ENCODE data around the gene ANKS1B. TPM values are rescaled to one million over a fixed set of nuclear protein-coding genes. Genes with fewer than 3 reads are reported as not detected.
"Not testable (repeated sequence)": the region's sequence is repeated elsewhere in the genome, so short reads cannot be mapped to it uniquely, and the experiment has no call there.

The ANKS1B gene
- total and polyA plus RNA-seq, 3 experiments from 2014 or later: 0.39 to 0.60 TPM; not detected in 1

GRCh38 chr12:99644629-99645028, 340.1 kb downstream of the ANKS1B start:
- Mint-ChIP-seq H3K36me3 (no peaks in the 10 kb centered on the region), H3K9me3 (peaks cover 0 to 12% (median 4%) of the 10 kb centered on the region in 5 donors), H3K27me3 (no peaks in the 10 kb centered on the region), H3K4me1 (no peaks in the 10 kb centered on the region), H3K27ac (no peak overlapping the region), H3K4me3 (no peak overlapping the region)
- POLR2A ChIA-PET: no interaction called here
- H3K27ac ChIP-seq (ENCODE audit: low read depth, low read length): no peak overlapping the region
- H3K36me3 ChIP-seq (ENCODE audit: insufficient read depth, low read length): no peaks in the 10 kb centered on the region
- no peak for DNase-seq
- no peaks in the 10 kb centered on the region for H3K4me1 ChIP-seq (ENCODE audit: insufficient read depth, low read length)
- CTCF ChIA-PET: no interaction called here
- no peak overlapping the region for H3K4me3 ChIP-seq (ENCODE audit: low read length)
- H3K9me3 ChIP-seq (ENCODE audit: low read length): no peaks in the 10 kb centered on the region
- no peaks in the 10 kb centered on the region for H3K27me3 ChIP-seq (ENCODE audit: insufficient read depth, low read length, poor library complexity, severe bottlenecking)

DNA sequence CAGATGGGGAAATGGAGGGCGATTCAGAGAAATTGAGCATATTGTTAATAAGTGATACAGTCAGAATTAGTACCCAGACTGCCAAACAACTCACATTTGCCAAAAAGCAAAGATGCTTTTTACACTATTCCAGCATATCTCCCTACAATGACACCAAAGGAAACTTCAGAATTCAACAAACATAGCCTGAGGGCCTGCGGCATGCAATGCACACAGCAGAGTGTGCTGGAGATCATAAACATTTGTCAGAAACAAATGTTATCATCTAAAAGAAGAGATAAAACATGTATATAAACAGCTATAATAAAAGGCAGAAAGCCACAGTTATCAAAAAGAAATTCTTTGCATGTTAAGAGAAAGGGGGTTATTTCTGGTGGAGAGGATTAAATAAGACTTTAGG, 357.3 kb downstream of the ANKS1B start:
- Mint-ChIP-seq H3K27me3 (no peaks in the 10 kb centered on the region), H3K27ac (no peak overlapping the region), H3K36me3 (no peaks in the 10 kb centered on the region), H3K4me1 (no peaks in the 10 kb centered on the region), H3K9me3 (peaks cover 0 to 7% (median 2%) of the 10 kb centered on the region in 5 donors), H3K4me3 (no peak overlapping the region)
- Histone ChIP-seq H3K4me1 (ENCODE audit: insufficient read depth, low read length) (no peaks in the 10 kb centered on the region), H3K4me3 (ENCODE audit: low read length) (no peak overlapping the region), H3K9me3 (ENCODE audit: low read length) (no peaks in the 10 kb centered on the region), H3K36me3 (ENCODE audit: insufficient read depth, low read length) (no peaks in the 10 kb centered on the region), H3K27me3 (ENCODE audit: insufficient read depth, low read length, poor library complexity, severe bottlenecking) (no peaks in the 10 kb centered on the region), H3K27ac (ENCODE audit: low read depth, low read length) (no peak overlapping the region)
- ChIA-PET POLR2A (no interaction called here), CTCF (no interaction called here)
- no peak for DNase-seq

DNA sequence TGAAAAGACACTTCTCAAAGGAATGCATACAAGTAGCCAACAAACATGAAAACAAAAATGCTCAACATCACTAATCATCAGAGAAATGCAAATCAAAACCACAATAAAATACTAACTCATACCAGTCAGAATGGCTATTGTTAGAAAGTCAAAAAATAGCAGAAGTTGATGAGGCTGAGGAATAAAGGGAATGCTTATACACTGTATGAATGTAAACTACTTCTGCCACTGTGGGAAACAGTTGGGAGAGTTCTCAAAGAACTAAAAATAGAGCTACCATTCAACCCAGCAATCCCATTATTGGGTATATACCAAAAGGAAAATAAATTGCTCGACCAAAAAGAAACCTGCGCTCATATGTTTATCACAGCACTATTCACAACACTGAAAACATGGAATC, 360.1 kb downstream of the ANKS1B start:
- H3K4me1 ChIP-seq (ENCODE audit: insufficient read depth, low read length); H3K36me3 Mint-ChIP-seq; H3K27me3 Mint-ChIP-seq; POLR2A ChIA-PET; DNase-seq; H3K9me3 ChIP-seq (ENCODE audit: low read length); H3K36me3 ChIP-seq (ENCODE audit: insufficient read depth, low read length); H3K27ac ChIP-seq (ENCODE audit: low read depth, low read length); H3K27me3 ChIP-seq (ENCODE audit: insufficient read depth, low read length, poor library complexity, severe bottlenecking); H3K4me1 Mint-ChIP-seq; H3K4me3 Mint-ChIP-seq; H3K4me3 ChIP-seq (ENCODE audit: low read length); H3K27ac Mint-ChIP-seq; CTCF ChIA-PET: not testable (repeated sequence)
- peaks cover 5 to 20% (median 15%) of the 10 kb centered on the region in 5 donors for H3K9me3 Mint-ChIP-seq

GRCh38 chr12:99620159-99620479, 364.6 kb downstream of the ANKS1B start:
- H3K27me3 ChIP-seq (ENCODE audit: insufficient read depth, low read length, poor library complexity, severe bottlenecking): no peaks in the 10 kb centered on the region
- peaks cover 14 to 24% (median 18%) of the 10 kb centered on the region in 5 donors for H3K9me3 Mint-ChIP-seq
- H3K27me3 Mint-ChIP-seq: no peaks in the 10 kb centered on the region
- no peak for DNase-seq
- H3K4me3 Mint-ChIP-seq: no peak overlapping the region
- H3K4me1 ChIP-seq (ENCODE audit: insufficient read depth, low read length): no peaks in the 10 kb centered on the region
- no peaks in the 10 kb centered on the region for H3K9me3 ChIP-seq (ENCODE audit: low read length)
- H3K36me3 ChIP-seq (ENCODE audit: insufficient read depth, low read length): no peaks in the 10 kb centered on the region
- H3K27ac ChIP-seq (ENCODE audit: low read depth, low read length): no peak overlapping the region
- ChIA-PET POLR2A (no interaction called here), CTCF (no interaction called here)
- H3K36me3 Mint-ChIP-seq: no peaks in the 10 kb centered on the region
- no peak overlapping the region for H3K4me3 ChIP-seq (ENCODE audit: low read length)
- no peak overlapping the region for H3K27ac Mint-ChIP-seq
- H3K4me1 Mint-ChIP-seq: no peaks in the 10 kb centered on the region

- no peaks in the 10 kb centered on the region for H3K4me1 ChIP-seq (ENCODE audit: insufficient read depth, low read length)
- no peaks in the 10 kb centered on the region for H3K4me1 Mint-ChIP-seq
- no peak overlapping the region for H3K27ac Mint-ChIP-seq
- no peaks in the 10 kb centered on the region for H3K9me3 ChIP-seq (ENCODE audit: low read length)
- DNase-seq: no peak
- ChIA-PET CTCF (no interaction called here), POLR2A (no interaction called here)
- H3K27me3 Mint-ChIP-seq: no peaks in the 10 kb centered on the region
- H3K4me3 Mint-ChIP-seq: no peak overlapping the region
- H3K27me3 ChIP-seq (ENCODE audit: insufficient read depth, low read length, poor library complexity, severe bottlenecking): no peaks in the 10 kb centered on the region
- H3K27ac ChIP-seq (ENCODE audit: low read depth, low read length): no peak overlapping the region
- no peaks in the 10 kb centered on the region for H3K36me3 Mint-ChIP-seq
- H3K9me3 Mint-ChIP-seq: peaks cover 15 to 24% (median 18%) of the 10 kb centered on the region in 5 donors
- no peaks in the 10 kb centered on the region for H3K36me3 ChIP-seq (ENCODE audit: insufficient read depth, low read length)
- H3K4me3 ChIP-seq (ENCODE audit: low read length): no peak overlapping the region
Observed at GRCh38 chr12:99619389-99620158, 365.2 kb downstream of the ANKS1B start.

- no peak overlapping the region for H3K27ac ChIP-seq (ENCODE audit: low read depth, low read length)
- peaks cover 15 to 24% (median 18%) of the 10 kb centered on the region in 5 donors for H3K9me3 Mint-ChIP-seq
- no peaks in the 10 kb centered on the region for H3K27me3 Mint-ChIP-seq
- no peak overlapping the region for H3K27ac Mint-ChIP-seq
- H3K27me3 ChIP-seq (ENCODE audit: insufficient read depth, low read length, poor library complexity, severe bottlenecking): no peaks in the 10 kb centered on the region
- no peaks in the 10 kb centered on the region for H3K36me3 Mint-ChIP-seq
- H3K4me1 ChIP-seq (ENCODE audit: insufficient read depth, low read length): no peaks in the 10 kb centered on the region
- no peak for DNase-seq
- POLR2A ChIA-PET: no interaction called here
- H3K36me3 ChIP-seq (ENCODE audit: insufficient read depth, low read length): no peaks in the 10 kb centered on the region
- no peak overlapping the region for H3K4me3 Mint-ChIP-seq
- CTCF ChIA-PET: no interaction called here
- no peaks in the 10 kb centered on the region for H3K4me1 Mint-ChIP-seq
- H3K4me3 ChIP-seq (ENCODE audit: low read length): no peak overlapping the region
- H3K9me3 ChIP-seq (ENCODE audit: low read length): no peaks in the 10 kb centered on the region
Observed at GRCh38 chr12:99618657-99619056, 366.1 kb downstream of the ANKS1B start.

GRCh38 chr12:99611599-99611998, 373.1 kb downstream of the ANKS1B start:
- no peaks in the 10 kb centered on the region for H3K4me1 ChIP-seq (ENCODE audit: insufficient read depth, low read length)
- CTCF ChIA-PET: no interaction called here

DNA sequence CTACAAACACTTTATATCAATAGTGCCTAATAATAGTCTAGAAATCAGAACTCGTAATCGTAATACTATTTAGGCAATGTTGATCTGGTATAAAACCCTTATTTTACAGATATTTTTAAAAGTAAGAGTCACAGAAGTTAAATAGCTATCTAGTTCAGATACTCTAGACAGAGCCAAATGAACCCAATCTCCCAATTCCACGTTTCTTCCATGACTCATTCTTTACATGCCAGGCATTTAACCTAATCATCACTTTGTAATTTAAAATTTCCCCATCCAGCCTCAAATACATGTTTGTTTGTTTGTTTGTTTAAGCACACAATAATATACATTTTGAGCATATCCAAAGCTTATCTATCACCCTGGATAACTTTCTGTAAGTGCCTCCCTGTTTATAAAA, 373.6 kb downstream of the ANKS1B start:
- ChIA-PET CTCF (no interaction called here), POLR2A (no interaction called here)
- Mint-ChIP-seq H3K27me3 (peaks cover 0 to 2% of the 10 kb centered on the region in 2 donors), H3K9me3 (peaks cover 0 to 20% (median 9%) of the 10 kb centered on the region in 5 donors), H3K4me3 (no peak overlapping the region), H3K27ac (no peak overlapping the region), H3K4me1 (no peaks in the 10 kb centered on the region), H3K36me3 (no peaks in the 10 kb centered on the region)
- Histone ChIP-seq H3K27me3 (ENCODE audit: insufficient read depth, low read length, poor library complexity, severe bottlenecking) (no peaks in the 10 kb centered on the region), H3K4me1 (ENCODE audit: insufficient read depth, low read length) (no peaks in the 10 kb centered on the region), H3K36me3 (ENCODE audit: insufficient read depth, low read length) (no peaks in the 10 kb centered on the region), H3K4me3 (ENCODE audit: low read length) (no peak overlapping the region), H3K27ac (ENCODE audit: low read depth, low read length) (no peak overlapping the region), H3K9me3 (ENCODE audit: low read length) (no peaks in the 10 kb centered on the region)
- no peak for DNase-seq

More at GRCh38 chr12:99611599-99611998, 373.1 kb downstream of the ANKS1B start:
- Histone ChIP-seq H3K4me3 (ENCODE audit: low read length) (no peak overlapping the region), H3K36me3 (ENCODE audit: insufficient read depth, low read length) (no peaks in the 10 kb centered on the region), H3K9me3 (ENCODE audit: low read length) (no peaks in the 10 kb centered on the region), H3K27ac (ENCODE audit: low read depth, low read length) (no peak overlapping the region), H3K27me3 (ENCODE audit: insufficient read depth, low read length, poor library complexity, severe bottlenecking) (no peaks in the 10 kb centered on the region)
- H3K27me3 Mint-ChIP-seq: peaks cover 0 to 2% of the 10 kb centered on the region in 2 donors
- POLR2A ChIA-PET: no interaction called here
- DNase-seq: no peak
- H3K27ac Mint-ChIP-seq: no peak overlapping the region
- no peak overlapping the region for H3K4me3 Mint-ChIP-seq
- peaks cover 0 to 23% (median 9%) of the 10 kb centered on the region in 5 donors for H3K9me3 Mint-ChIP-seq
- no peaks in the 10 kb centered on the region for H3K36me3 Mint-ChIP-seq
- H3K4me1 Mint-ChIP-seq: no peaks in the 10 kb centered on the region
